GM21423 (cell line): Measurements from ENCODE around the gene CD300LG.
"Not testable (repeated sequence)": the region's sequence is repeated elsewhere in the genome, so short reads cannot be mapped to it uniquely, and the experiment has no call there.

ENCODE experiments used
- ATAC-seq: cut with Tn5 transposase; IDR thresholded peaks from one replicate; pipeline ENCODE4 v1.9.1; 2021; ENCODE audit warnings: mild to moderate bottlenecking, moderate library complexity; ENCODE audit not compliant: unreplicated experiment

CD300LG gene

DNA sequence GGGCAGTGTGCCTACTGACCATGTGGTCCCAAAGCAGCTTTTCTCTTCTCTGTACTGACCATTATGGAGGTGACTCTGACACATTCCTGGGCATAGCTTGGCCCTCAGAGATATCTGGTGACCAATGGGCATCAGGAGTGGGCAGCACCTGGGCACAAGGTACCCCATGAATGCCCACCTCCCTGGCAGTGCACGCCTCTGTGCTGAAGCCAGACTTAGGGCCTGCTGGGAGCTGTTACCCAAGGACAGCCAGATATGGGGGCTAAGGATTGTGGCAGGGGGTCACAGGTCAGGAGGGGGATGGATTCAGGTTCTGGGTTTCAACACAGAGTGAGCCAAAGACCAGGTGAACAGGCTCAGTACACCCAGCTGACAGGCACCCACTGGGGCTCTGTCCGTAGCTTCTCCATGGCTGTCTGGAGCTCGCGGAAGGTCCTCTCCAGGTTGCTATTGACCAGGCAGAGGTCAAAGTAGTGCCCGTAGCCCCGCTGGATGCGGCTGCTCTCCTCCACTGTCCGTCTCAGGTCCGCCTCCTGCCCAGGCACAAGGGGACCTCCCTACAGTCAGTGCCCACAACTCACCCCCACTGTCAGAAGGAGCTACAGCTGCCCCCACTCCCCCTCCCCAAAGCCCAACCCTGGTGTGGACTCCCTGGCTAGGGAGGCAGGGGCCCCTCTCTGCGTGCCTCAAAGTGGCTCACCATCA, 30.6 kb downstream of the CD300LG start:
- ATAC-seq, result no peak

- ATAC-seq, result no peak
Observed at GRCh38 chr17:43878260-43879175, 31.5 kb downstream of the CD300LG start.

DNA sequence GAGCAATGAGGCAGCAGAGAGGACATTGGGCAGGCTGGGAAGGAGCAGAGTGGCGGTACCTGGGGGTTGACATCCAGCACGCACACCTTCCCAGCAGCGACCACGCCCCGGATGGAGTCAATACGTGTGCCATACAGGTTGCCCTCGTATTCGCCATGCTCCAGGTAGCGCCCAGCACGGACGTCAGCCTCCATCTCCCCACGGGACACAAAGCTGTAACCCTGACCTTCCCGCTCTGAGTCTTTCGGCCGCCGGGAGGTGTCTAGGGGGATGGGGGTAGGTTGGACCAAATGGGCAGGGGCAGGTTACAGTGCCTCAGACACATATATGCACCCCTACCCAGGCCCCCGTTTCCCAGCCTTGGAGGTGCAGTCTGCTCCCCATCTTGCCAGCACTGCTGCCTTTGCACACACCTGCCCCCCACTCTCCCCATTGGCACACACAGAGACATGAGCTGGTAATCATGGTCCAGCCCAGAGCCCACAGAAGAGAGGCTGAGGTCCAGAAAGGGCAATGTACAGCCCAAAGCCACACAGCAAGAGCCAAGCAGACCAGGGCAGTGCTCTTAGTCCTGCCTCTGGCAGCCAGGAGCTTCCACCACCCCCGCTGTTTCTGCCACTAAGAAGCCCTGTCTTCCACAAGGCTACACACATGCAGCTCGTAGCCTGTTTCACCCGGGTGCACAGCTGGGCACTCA, 32.9 kb downstream of the CD300LG start:
- ATAC-seq, result no peak

DNA sequence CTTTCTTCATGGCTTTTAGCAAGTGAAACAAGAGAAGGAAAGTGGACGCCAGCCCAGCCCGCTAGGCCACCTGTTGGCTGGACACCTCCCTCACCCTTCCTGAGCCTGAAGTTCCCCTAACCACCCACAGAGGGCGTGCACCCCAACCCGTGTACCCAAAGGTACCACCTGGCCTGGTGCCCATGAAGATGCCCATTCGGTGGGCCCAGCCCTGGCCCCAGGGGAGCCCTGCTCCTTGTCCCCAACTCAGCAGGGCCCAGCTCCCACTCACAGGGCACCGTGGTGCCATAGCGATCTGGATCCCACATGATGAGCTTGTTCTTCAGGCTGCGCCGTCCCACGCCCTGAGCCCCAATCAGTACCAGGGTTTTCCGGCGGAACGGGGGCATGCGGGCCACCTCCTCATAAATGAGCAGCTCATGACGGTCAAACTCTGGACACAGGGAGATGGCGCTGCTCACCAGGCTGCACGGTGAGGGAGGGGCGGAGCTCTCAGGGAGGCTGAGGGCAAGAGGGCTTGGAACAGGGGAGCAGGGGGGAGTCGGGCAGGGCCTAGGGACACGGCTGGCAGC, 33.5 kb downstream of the CD300LG start:
- ATAC-seq, result no peak

DNA sequence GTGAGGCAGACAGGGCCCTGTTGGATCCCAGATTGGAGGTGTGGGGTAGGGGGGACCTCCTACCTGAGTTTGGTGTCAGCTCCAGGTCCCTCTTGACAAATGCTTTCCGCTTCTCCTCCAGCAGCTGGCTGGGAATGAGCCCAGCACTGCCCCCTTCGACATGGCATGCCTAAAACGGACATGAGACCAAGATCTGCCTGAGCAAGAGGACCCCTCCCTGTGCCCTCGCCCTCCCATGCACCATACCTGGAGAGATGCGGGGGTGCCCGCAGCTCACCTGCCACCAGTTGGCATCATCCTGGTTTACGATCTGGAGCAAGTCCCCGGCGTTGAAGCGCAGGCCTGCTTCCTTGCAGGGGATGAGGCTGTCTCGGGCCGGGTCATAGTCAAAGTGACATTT, 34.2 kb downstream of the CD300LG start:
- ATAC-seq, result no peak

- no peak for ATAC-seq
Observed at GRCh38 chr17:43881758-43882505, 35.0 kb downstream of the CD300LG start.

GRCh38 chr17:43882761-43883415, 35.9 kb downstream of the CD300LG start:
- ATAC-seq, result no peak

DNA sequence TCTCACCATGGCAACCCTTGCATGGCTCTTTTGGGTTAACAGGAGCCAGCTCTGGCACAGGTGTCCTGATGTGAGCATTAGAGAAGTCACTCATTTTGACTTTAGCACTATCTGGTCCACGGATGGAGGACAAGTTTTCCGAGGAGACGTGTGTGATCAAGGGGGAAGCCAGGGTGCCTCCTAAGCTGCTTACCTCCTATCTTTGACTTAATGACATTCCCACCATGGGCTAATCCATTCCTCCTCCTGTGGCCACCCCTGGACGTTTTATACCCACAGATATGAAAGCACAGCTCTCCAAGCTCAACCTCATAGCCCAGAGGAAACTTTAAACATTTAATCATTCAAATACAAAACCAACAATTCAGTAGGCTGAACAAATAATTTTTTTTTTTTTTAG, 41.6 kb downstream of the CD300LG start:
- ATAC-seq, result no peak

GRCh38 chr17:43890240-43890639, 43.3 kb downstream of the CD300LG start:
- ATAC-seq, result no peak

DNA sequence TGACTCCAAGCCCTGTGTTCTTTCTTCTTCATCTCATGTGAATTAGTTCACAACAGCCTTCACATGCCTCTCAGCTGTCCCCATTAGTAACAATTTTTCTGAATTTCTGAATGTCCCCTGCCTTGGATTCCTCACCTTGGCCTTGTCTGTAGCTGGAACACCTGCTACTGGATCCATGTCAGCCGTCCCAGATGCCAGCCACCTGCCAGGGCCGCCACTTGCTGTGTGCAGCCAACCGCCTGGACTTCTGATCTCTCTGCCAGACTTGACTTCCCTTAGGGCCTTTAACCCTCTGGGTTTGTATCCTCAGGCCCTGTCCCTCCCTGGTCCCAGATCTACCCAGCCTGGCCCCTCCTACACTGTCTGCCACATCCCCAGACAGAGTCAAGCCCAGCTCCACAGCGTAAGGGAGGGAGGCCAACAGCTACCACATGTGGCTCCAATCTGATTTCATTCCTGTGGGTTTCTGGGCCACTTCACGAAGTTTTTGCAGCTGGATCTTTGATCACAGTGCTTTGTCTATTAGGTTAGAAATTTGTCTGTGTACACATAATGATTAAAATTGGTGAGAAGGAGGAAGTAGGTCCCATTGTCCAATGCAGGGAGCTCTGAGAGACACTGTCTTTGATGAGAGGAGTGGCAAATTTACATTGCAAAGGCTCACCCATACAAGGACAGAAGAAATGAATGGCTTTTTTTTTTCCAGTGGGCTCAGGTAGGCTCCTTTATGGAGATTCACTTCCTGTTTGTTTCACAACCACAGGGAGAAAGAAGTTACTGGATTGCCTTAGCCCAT, 45.1 kb downstream of the CD300LG start:
- ATAC-seq, result no peak

- ATAC-seq, result no peak
Observed at GRCh38 chr17:43892647-43892952, 45.6 kb downstream of the CD300LG start.

- ATAC-seq, result not testable (repeated sequence)
Observed at GRCh38 chr17:43894494-43894893, 47.5 kb downstream of the CD300LG start.

GRCh38 chr17:43897831-43898230, 50.9 kb downstream of the CD300LG start:
- ATAC-seq, result no peak

DNA sequence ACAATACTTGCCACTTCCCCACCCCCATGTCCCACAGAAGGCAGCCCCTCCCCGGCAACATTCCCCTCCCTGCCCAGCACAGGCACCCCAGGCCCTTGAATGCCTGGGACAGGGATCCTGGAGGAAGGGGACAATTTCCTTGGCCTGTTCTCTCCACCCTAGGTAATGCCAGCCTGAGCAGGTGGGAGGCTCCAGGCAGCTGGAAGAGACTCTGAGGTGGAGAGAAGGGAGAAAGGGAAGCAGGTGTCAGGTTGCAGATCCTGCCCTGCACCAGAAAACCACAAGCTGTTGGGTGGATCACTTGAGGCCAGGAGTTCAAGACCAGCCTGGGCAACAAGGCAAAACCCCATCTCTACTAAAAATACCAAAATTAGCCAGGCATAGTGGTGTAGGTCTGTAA, 51.5 kb downstream of the CD300LG start:
- ATAC-seq, result no peak

- ATAC-seq, result no peak
Observed at GRCh38 chr17:43900183-43900857, 53.3 kb downstream of the CD300LG start.

DNA sequence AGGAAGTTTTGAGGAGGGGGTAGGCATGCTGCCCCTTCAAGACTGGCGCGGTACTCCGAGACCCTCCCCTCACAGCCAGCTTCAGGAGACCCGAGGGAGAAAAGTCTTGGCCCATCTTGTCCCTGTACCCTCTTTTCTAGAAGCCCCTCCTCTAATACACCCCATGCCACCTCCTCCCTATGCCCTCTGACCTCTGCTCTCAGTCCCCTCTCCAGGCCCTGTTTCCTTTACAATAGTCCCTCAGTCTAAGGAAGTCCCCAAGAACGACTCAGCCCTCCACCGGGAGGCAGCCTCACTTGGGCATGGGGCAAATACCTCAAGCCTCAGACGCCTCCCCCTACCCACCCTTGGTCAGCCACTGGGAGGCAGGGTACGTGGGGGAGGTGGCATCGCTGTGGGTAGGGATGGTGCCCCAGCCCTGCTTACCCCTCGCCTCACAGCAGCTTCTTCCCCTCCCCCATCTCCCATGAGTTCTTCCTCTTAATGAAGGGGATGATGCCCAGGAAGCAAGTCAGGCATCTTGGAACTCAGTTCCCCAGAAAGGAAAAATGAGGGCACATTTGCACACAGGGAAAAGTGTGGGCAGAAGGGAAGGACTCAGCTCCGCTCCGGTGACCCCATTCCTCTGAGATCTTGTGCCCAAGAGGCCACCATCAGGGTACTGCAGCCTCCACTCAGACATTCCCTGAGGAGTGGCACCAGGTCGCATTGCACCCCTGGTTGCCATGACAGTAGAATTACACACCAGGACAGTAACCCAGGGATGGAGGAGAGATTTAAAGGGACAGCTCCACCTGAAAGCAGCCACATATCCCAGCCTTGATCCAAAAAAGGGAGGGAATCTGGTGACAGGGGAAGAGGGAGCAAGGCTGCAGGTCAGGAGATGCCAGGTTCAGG, 54.1 kb downstream of the CD300LG start:
- no peak for ATAC-seq

GRCh38 chr17:43901861-43902589, 55.0 kb downstream of the CD300LG start:
- ATAC-seq, result no peak
